Measurements from ENCODE around the gene RETREG1.

GRCh38 chr5:16571016-16571415, 45.8 kb downstream of the RETREG1 start:
- no peak for TF ChIP-seq POLR2A (IDR thresholded peaks at IDR 0.05)
- no peak for TF ChIP-seq CTCF (IDR thresholded peaks at IDR 0.05)

Data from heart left ventricle (tissue), 13 donors.